ENCODE data around the gene UPF2. TPM values are rescaled to one million over a fixed set of nuclear protein-coding genes. Genes with fewer than 3 reads are reported as not detected.
A peak's percentile ranks its signal among the peaks of the same experiment; 100 is the strongest.

UPF2 gene
- total RNA-seq, 3 donors from 2014 or later, result 20.6 to 36.8 (median 22.3) TPM

GRCh38 chr10:11921800-11922392 is 120.7 kb downstream of the UPF2 start:
- no peaks in the 10 kb centered on the region for H3K36me3 ChIP-seq (ENCODE audit: low read depth)
- H3K4me3 ChIP-seq, result no peak overlapping the region
- no peaks in the 10 kb centered on the region for H3K9me3 ChIP-seq
- ATAC-seq (peak; percentile 70), DNase-seq (peak in 2 of 3 donors; percentile 41 to 45)
- intact Hi-C loops (cut with DNase I, micrococcal nuclease), result no loop called here
- TF ChIP-seq, protein P1, sequence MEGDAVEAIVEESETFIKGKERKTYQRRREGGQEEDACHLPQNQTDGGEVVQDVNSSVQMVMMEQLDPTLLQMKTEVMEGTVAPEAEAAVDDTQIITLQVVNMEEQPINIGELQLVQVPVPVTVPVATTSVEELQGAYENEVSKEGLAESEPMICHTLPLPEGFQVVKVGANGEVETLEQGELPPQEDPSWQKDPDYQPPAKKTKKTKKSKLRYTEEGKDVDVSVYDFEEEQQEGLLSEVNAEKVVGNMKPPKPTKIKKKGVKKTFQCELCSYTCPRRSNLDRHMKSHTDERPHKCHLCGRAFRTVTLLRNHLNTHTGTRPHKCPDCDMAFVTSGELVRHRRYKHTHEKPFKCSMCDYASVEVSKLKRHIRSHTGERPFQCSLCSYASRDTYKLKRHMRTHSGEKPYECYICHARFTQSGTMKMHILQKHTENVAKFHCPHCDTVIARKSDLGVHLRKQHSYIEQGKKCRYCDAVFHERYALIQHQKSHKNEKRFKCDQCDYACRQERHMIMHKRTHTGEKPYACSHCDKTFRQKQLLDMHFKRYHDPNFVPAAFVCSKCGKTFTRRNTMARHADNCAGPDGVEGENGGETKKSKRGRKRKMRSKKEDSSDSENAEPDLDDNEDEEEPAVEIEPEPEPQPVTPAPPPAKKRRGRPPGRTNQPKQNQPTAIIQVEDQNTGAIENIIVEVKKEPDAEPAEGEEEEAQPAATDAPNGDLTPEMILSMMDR (IDR thresholded peaks at IDR 0.05), result no peak
- H3K4me1 ChIP-seq (ENCODE audit: low read depth), result no peaks in the 10 kb centered on the region

DNA sequence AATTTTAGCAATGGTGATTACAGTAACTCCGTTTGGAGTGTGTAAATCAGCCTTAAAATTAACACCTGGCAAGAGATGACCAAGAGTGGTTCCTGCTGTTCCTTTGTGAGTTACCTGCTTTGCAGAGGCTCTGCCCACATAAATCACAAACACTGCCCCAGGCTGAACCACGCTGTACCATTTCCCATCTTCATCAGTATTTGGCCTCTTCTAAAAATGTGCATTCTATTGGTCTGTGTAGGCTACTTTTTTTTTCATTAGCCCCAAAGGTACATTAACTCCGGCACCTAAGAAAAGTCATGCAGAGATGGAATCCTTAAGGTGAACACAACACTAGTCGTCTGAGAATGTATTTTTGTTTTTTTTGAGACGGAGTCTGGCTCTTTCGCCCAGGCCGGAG is 123.3 kb downstream of the UPF2 start:
- no peak for DNase-seq
- intact Hi-C loops (cut with DNase I, micrococcal nuclease), result no loop called here
- TF ChIP-seq, protein P1 (IDR thresholded peaks at IDR 0.05), result no peak
- H3K4me1 ChIP-seq (ENCODE audit: low read depth), result no peaks in the 10 kb centered on the region
- H3K9me3 ChIP-seq, result no peaks in the 10 kb centered on the region
- H3K36me3 ChIP-seq (ENCODE audit: low read depth), result no peaks in the 10 kb centered on the region
- ATAC-seq, result no peak
- H3K4me3 ChIP-seq, result no peak overlapping the region

GRCh38 chr10:11918384-11918783 is 124.2 kb downstream of the UPF2 start:
- H3K9me3 ChIP-seq, result no peaks in the 10 kb centered on the region
- H3K4me1 ChIP-seq (ENCODE audit: low read depth), result no peaks in the 10 kb centered on the region
- no peaks in the 10 kb centered on the region for H3K36me3 ChIP-seq (ENCODE audit: low read depth)
- H3K4me3 ChIP-seq, result no peak overlapping the region
- intact Hi-C loops (cut with DNase I, micrococcal nuclease), result no loop called here
- TF ChIP-seq, protein P1 (IDR thresholded peaks at IDR 0.05), result no peak
- ATAC-seq (no peak), DNase-seq (peak in 1 of 3 donors; percentile 4)

GRCh38 chr10:11913079-11913641 is 129.4 kb downstream of the UPF2 start:
- no peak for DNase-seq
- no peaks in the 10 kb centered on the region for H3K4me1 ChIP-seq (ENCODE audit: low read depth)
- H3K36me3 ChIP-seq (ENCODE audit: low read depth), result no peaks in the 10 kb centered on the region
- H3K4me3 ChIP-seq, result no peak overlapping the region
- ATAC-seq, result no peak
- H3K9me3 ChIP-seq, result no peaks in the 10 kb centered on the region
- intact Hi-C loops (cut with DNase I, micrococcal nuclease), result no loop called here
- TF ChIP-seq, protein P1 (IDR thresholded peaks at IDR 0.05), result no peak

- ATAC-seq (no peak), DNase-seq (no peak)
- intact Hi-C loops (cut with DNase I, micrococcal nuclease), result no loop called here
- Histone ChIP-seq H3K4me3 (no peak overlapping the region), H3K9me3 (no peaks in the 10 kb centered on the region), H3K36me3 (ENCODE audit: low read depth) (no peaks in the 10 kb centered on the region), H3K4me1 (ENCODE audit: low read depth) (no peaks in the 10 kb centered on the region)
- TF ChIP-seq, protein P1 (IDR thresholded peaks at IDR 0.05), result no peak
Observed at GRCh38 chr10:11910102-11910501, 132.5 kb downstream of the UPF2 start.

Data from mucosa of descending colon (tissue), 3 donors.